CD4-positive, alpha-beta T cell treated with Interleukin-6 for 4 hours (primary cell): ENCODE measurements around the gene BLZF1.
A peak's percentile ranks its signal among the peaks of the same experiment; 100 is the strongest.
"Not testable (repeated sequence)": the region's sequence is repeated elsewhere in the genome, so short reads cannot be mapped to it uniquely, and the experiment has no call there.

Experiments
- DNase-seq: peaks from one replicate; pipeline ENCODE4 v3.0.0-alpha.2; 2020; ENCODE audit warnings: mixed read lengths

BLZF1 gene

DNA sequence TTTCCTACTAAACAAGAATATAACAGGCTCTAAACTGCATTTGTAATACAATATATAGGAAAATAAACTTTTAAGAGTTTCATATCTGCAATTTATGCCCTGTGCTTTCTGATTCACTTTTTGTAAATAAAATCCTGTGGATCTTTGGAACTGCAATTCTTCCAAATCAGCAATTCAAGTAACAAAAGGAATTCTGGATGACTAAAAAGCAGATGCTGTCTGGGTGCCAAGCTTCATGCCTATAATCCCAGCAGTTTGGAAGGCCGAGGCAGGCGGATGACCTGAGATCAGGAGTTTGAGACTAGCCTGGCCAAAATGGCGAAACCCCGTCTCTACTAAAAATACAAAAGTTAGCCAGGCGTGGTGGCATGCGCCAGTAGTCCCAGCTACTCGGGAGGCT is 6.7 kb upstream of the BLZF1 start:
- no peak for DNase-seq

GRCh38 chr1:169363046-169363730 is 4.8 kb upstream of the BLZF1 start:
- DNase-seq = no peak

- no peak for DNase-seq
Observed at GRCh38 chr1:169364948-169365347, 3.0 kb upstream of the BLZF1 start.

DNA sequence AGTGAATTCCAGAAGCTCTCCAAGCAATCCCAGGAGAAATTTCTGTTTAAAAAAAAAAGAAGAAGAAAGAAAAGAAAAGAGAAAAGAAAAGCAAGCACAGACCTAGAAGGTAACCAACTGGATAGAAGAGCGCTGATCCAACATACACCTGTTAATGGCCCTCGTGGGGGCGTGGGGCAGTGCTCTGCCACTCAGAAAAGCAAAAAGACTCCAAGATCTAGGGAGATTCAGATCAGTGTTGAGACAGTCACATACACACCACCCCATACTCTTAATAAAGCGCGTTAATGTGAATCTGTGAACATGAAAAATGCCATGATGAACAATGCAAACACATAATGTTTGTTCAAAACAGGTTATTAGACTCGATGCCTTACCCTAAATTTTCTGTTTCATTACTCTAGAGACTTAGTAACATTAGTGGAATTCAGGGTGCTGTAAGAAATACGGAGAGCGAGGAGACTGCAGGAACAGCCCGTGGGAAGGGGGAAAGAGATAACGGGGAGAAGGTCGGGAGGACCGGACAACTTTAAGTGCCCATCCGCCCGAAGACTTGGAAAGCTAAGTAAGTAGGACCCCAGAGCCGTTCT is 804 bp upstream of the BLZF1 start:
- no peak for DNase-seq

DNA sequence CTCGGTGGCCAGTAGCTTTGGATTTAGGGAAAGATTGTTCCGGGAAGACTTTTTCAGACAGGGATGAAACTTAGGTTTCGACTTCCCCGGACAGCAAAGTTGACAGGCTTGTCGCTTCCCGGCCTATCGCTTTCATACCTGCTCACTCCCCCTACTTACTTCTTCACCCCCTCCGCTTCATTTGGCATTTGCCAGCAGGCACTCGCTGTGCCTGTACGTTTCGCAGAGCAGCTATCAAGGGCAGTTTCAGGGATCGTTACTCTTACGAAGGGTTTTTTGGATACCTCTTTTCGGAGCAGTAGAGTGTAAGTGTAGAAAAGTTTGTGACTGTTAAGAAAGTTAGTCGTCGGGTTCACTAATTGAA is 393 bp downstream of the BLZF1 start:
- DNase-seq = peak; percentile 28

DNA sequence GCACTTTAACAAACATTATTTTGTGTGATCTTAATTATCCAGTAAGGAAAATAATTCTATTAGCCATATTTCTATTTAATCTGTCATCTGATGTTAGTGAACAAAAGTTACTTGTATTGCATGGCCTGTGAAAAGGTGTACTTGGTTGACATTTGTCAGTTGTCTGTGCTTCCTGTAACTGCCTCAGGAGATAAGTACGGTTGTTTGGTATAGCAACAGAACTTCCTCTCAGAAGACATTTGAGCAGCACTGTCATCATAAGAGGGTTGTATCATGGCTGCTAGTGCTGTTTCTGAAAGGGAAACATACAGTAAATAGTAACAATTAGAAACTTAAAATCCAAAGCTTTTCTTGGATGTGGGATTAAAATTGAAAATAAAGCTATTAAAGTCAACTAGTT is 3.4 kb downstream of the BLZF1 start:
- DNase-seq = no peak

- no peak for DNase-seq
Observed at GRCh38 chr1:169381162-169381561, 13.2 kb downstream of the BLZF1 start.

DNA sequence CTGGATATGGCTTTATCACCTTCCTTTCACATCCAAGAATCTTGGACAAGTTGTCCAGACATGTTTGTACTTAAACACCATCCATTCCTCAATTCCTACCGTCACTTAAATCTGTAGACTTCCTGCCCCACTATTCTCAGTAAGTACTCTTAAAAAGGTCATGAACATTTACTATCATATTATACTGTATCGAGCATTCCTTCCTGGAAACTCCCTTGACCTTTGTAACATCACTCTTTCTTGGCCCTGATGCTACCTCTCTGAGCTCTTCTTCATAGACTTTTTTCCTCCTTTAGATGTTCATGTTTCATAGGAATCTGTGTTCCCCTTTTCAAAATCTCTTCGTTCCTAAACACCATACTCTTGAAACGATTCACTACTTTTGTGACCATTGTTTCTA is 15.5 kb downstream of the BLZF1 start:
- no peak for DNase-seq

DNA sequence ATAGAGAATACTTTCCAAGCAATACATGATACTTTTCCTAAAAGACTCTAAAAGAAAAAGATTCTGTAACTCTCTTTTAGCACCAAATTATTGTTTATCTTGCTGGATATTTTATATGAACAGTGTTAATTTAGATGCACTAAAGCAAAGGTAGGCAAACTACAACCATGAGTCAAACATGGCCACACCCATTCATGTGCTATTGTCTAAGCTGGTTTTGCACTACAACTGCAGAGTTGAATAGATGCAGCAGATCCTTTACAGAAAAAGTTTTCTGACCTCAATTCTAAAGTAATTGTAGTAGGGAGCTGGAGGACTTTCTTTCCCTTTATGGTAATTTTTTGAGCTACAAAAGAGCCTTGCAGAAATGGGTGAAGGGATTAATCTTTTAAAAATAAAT is 19.4 kb downstream of the BLZF1 start:
- DNase-seq = no peak

DNA sequence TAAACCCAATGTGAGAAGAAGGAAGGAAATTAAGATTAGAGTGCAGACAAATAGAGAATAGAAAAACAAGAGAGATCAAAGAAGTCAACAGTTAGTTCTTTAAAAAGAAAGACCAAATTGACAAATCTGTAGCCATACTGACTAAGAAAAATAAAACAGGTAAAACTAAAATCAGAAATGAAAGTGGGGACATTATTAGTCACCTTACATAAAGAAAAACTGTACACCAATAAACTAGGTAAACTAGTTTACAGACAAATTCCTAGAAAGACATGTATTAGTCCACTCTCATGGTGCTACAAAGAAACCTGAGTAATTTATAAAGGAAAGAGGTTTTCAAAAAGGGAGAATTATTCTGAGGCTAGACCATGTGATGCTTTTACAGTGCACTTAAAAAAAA is 22.3 kb downstream of the BLZF1 start:
- DNase-seq = no peak

DNA sequence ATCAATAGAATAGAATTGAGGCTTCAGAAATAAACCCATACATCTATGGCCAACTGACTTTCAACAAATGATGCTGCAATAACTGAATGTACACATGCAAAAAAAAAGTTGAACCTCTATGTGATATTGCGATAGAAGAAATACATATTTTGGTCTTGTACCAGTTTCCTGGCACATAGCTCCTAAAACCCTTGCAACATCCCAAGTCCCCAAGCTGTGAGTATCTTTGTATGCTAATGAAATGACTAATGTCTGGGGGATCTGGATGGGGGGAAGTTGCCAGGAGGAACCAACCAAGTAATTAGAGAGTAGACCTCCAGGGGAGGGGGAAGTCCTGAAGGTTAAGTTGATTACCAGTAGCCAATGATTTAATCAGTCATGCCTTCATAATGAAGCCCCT is 24.4 kb downstream of the BLZF1 start:
- no peak for DNase-seq

DNA sequence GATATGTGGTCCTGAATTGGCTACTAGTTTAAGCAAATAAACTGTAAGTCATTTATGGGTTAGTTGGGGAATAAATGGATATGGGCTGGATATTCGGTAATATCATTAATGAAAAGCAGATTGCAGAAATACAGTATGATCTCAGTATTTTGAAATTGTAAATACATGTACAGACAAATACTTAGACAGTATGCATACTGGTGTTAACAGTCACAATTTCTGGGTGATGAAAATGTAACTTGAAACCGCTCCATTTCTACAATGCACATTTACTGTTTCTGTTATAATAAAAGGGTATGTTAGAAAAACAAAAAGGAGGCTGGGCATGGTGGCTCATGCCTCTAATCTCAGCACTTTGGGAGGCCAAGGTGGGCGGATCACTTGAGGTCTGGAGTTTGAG is 28.0 kb downstream of the BLZF1 start:
- no peak for DNase-seq

DNA sequence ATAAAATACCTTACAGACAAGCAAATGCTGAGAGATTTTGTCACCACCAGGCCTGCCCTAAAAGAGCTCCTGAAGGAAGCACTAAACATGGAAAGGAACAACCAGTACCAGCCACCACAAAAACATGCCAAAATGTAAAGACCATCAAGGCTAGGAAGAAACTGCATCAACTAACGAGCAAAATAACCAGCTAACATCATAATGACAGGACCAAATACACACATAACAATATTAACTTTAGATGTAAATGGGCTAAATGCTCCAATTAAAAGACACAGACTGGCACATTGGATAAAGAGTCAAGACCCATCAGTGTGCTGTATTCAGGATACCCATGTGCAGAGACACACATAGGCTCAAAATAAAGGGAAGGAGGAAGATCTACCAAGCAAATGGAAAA is 34.6 kb downstream of the BLZF1 start:
- DNase-seq = not testable (repeated sequence)

DNA sequence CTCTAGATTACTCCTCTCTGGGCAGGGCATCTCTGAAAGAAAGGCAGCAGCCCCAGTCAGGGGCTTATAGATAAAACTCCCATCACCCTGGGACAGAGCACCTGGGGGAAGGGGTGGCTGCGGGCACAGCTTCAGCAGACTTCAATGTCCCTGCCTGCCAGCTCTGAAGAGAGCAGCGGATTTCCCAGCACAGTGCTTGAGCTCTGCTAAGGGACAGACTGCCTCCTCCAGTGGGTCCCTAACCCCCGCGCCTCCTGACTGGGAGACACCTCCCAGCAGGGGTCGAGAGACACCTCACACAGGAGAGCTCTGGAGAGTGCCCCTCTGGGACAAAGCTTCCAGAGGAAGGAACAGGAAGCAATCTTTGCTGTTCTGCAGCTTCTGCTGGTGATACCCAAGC is 40.3 kb downstream of the BLZF1 start:
- DNase-seq = not testable (repeated sequence)

GRCh38 chr1:169414952-169415351 is 47.0 kb downstream of the BLZF1 start:
- no peak for DNase-seq

- no peak for DNase-seq
Observed at GRCh38 chr1:169421309-169421708, 53.3 kb downstream of the BLZF1 start.

GRCh38 chr1:169426174-169426705 is 58.2 kb downstream of the BLZF1 start:
- DNase-seq = no peak

- peak; percentile 57 for DNase-seq
Observed at GRCh38 chr1:169427081-169427641, 59.2 kb downstream of the BLZF1 start, which contains the start of gene CCDC181. Gene CCDC181, minus strand, starts transcription at chr1:169427474. Its CDS starts 2,547 bp downstream, at chr1:169424927.
